ENCODE measurements around the gene RAD54L2.

RAD54L2 gene

GRCh38 chr3:51578238-51578637 is 39.7 kb downstream of the RAD54L2 start:
- H3K4me3 ChIP-seq (ENCODE audit: low read depth, low read length), result no peak overlapping the region

GRCh38 chr3:51580418-51580817 is 41.9 kb downstream of the RAD54L2 start:
- H3K4me3 ChIP-seq (ENCODE audit: low read depth, low read length), result no peak overlapping the region
- TF ChIP-seq CTCF (IDR thresholded peaks at IDR 0.05; ENCODE audit: low read depth, low read length), result no peak

More at GRCh38 chr3:51578238-51578637, 39.7 kb downstream of the RAD54L2 start:
- TF ChIP-seq CTCF (IDR thresholded peaks at IDR 0.05; ENCODE audit: low read depth, low read length), result no peak

DNA sequence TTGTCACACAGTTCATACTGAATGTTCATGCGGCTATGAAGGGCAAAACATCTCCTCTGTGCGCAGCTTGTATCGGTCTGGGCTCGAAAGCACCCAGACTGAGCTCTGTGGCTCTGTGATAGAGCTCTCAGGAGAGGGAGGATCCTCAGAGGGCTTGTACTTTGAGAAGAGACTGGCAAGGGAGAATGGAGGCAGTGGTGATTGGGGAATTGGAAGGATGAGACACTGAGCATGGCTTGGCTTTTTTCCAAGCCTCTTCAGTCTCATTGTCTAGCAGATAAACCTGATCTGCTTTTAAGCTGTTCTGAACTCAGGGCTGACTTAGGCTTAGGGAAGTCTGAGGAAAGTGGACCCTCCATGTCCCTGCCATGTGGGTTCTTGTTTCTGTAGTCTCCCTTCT is 43.0 kb downstream of the RAD54L2 start:
- no peak for TF ChIP-seq CTCF (IDR thresholded peaks at IDR 0.05; ENCODE audit: low read depth, low read length)
- no peak overlapping the region for H3K4me3 ChIP-seq (ENCODE audit: low read depth, low read length)

DNA sequence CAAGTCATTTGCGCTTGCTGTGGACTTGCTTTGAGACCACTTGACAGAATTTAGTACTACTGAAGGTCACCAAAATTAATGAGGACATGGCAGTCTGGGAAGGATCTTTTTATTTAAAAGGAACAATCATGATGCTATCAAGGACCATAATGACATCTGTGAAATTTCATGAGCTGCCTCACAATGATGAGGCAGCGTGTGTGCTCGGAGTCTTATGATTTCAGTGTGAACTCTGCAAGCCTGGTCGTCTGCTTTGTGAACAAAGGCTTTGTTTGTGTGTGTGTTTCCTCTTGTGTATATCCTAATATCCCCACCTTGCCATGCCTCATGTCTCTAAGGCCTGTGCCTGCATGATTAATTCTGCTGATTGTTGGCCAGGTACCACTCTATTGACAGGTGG is 46.7 kb downstream of the RAD54L2 start:
- no peak for TF ChIP-seq CTCF (IDR thresholded peaks at IDR 0.05; ENCODE audit: low read depth, low read length)

DNA sequence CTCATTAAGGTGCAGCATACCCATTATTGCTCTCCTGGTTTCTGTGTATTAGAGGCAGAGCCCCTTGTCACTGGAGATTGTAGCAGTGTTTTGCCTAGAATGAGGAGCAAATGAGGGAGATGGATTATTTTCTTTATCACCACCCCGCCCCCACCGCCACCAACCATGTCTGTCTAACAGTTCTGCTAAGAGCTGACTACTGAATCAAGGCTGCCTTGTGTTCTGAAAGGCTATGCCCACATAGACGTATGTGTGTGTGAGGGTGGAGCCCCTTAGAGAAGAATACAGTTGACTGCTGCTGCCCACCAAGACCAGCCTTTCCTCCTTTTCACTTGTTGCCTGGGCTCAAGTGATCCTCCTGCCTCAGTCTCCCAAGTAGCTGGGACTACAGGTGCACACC is 47.4 kb downstream of the RAD54L2 start:
- H3K4me3 ChIP-seq (ENCODE audit: low read depth, low read length), result no peak overlapping the region
- no peak for TF ChIP-seq CTCF (IDR thresholded peaks at IDR 0.05; ENCODE audit: low read depth, low read length)

More for the DNA sequence above, 46.7 kb downstream of the RAD54L2 start:
- no peak overlapping the region for H3K4me3 ChIP-seq (ENCODE audit: low read depth, low read length)

Data from WI38 (cell line).